HG03060 (cell line): Measurements from ENCODE around the gene LRRC57.
A peak's percentile ranks its signal among the peaks of the same experiment; 100 is the strongest.

Source experiments
- ATAC-seq: cut with Tn5 transposase; IDR thresholded peaks from one replicate; pipeline ENCODE4 v1.9.1; 2021; ENCODE audit warnings: low read depth, moderate number of reproducible peaks; ENCODE audit not compliant: unreplicated experiment

LRRC57 gene

DNA sequence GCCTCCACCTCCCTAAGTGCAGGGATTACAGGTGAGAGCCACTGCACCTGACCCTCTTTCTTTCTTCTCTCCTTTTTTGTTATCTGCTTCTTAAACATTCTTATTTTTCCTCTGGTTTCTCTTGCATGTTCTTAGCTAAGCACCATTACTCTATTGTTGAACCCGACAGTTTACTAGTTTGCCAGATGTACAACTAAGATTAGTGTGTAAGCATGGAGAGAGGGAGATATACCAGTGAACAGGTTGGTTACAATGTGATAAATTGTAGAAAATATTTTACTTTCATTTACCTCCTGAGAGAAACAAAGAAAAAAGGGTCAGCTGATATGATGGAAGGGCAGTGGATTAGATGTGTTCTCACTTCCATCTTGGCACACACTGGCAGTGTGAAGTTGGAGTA, 5.0 kb upstream of the LRRC57 start:
- no peak for ATAC-seq

DNA sequence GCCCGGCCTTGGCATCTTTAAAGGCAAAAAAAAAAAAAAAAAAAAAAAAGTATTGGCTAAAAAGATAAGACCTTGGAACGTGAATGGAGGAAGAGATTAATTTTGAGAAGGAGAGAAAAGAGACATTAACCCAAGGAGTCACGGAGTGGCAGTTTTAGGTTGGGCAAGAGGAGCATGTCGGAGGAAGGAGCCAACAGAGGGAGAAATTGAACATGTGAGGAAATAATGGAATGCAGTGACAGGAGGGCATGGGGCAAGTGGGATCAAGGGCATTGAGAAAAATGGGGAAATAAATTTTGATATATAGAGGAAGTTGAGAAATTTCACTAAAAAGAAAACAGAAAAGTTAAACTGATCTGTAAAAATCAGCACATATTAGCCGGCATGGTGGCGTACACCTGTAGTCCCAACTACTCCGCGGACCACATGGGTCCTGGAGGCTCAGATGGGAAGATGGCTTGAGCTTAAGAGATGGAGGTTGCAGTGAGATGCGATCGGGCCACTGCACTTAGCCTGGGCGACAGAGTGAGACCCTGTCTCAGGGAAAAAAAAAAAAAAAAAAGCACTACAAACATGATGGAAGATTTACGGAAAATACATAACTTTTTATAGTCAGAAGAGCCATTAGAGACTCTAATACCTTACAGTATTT, 1.3 kb upstream of the LRRC57 start:
- ATAC-seq = no peak

GRCh38 chr15:42549032-42549491, 469 bp upstream of the LRRC57 start:
- peak; percentile 8 for ATAC-seq

GRCh38 chr15:42547918-42548248, 710 bp downstream of the LRRC57 start:
- no peak for ATAC-seq

- ATAC-seq = no peak
Observed at GRCh38 chr15:42544853-42545629, 3.6 kb downstream of the LRRC57 start.

DNA sequence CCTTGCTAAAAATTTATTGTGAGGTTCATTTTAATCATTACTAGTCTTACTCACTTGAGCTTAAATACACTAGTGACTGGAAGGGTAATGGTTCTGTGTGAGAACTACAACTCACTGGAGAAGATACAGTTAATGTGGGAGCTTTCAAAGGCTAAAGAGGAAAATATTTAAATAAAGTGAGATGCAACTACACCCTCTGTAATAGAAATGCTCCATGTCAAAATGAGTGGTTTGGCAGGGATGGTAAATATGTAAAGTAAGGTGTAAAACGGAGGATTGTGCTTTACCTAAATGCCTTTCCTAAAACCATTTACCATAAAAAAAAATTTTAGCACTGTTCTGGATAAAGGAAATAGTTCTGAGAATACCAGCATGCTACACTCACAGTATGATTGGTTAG, 15.3 kb downstream of the LRRC57 start:
- ATAC-seq = no peak

- no peak for ATAC-seq
Observed at GRCh38 chr15:42528970-42529369, 19.6 kb downstream of the LRRC57 start.

- no peak for ATAC-seq
Observed at GRCh38 chr15:42523331-42523730, 25.3 kb downstream of the LRRC57 start.

DNA sequence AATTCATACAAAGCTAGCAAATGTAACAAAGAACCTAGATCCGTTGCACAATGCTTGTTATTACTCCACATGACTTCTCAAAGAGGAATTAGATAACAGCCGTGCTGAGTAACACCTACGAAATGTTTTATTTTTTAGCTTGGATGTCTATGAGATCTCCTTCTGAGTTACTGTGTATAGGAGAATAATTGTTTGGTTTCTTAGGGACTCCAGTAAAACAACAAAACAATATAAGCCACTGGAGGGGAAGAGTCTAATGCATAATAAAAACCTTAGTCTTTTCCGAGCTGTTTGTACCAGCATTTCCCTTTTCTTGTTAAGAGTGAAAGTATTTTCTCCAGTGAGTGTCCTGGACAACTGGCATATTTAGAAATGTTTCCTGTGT, 37.6 kb downstream of the LRRC57 start:
- ATAC-seq = no peak

- ATAC-seq = no peak
Observed at GRCh38 chr15:42510258-42511006, 38.2 kb downstream of the LRRC57 start.

DNA sequence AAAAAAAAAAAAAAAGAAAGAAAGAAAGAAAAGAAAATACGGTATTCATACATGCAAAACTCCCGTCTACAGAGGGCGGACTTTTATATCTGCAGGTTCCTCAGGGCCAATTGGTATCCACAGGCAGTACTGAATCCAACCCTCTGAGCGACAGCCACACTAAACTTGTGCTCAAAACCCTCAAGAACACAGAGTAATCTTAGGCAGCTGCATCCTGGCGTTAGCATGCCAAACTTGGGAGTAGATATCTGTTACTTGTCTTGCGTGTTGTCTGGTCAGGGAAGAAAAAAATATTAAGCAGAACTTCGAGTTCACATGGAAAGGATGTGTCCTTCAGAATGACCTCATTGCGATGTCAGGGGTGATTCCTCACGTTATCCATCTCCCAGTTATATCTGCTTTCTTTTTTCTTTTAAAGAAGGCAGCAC, 40.3 kb downstream of the LRRC57 start:
- no peak for ATAC-seq

- no peak for ATAC-seq
Observed at GRCh38 chr15:42507514-42507913, 41.1 kb downstream of the LRRC57 start.

GRCh38 chr15:42504631-42505030, 44.0 kb downstream of the LRRC57 start:
- ATAC-seq = peak; percentile 9

GRCh38 chr15:42503825-42504224, 44.8 kb downstream of the LRRC57 start:
- no peak for ATAC-seq

GRCh38 chr15:42502477-42502876, 46.1 kb downstream of the LRRC57 start:
- no peak for ATAC-seq

DNA sequence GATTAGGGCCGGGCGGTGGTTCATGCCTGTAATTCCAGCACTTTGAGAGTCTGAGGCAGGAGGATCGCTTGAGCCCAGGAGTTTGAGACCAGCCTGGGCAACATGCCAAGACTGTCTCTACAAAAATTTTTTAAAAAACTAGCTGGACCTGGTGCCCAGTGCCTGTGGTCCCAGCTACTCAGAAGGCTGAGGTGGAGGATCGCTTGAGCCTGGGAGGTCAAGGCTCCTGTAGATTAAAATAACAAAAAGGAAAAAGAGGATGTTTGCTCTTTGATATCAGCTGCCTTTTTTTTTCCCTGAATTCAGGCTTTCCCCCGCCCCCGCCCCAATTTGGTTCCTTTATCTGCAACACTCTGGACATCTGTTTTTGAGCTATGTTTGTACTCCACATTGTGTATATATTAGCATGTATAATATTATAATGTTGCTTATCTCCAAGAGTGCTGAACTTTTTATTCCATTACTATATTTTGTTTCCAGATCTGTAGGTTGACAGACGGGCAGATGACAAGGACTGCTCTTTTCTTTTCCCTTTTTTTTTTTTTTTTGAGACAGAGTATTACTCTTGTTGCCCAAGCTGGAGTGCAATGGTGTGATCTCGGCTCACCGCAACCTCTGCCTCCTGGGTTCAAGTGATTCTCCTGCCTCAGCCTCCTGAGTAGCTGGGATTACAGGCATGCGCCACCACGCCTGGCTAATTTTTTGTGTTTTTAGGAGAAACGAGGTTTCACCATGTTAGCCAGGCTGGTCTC, 48.6 kb downstream of the LRRC57 start:
- no peak for ATAC-seq

DNA sequence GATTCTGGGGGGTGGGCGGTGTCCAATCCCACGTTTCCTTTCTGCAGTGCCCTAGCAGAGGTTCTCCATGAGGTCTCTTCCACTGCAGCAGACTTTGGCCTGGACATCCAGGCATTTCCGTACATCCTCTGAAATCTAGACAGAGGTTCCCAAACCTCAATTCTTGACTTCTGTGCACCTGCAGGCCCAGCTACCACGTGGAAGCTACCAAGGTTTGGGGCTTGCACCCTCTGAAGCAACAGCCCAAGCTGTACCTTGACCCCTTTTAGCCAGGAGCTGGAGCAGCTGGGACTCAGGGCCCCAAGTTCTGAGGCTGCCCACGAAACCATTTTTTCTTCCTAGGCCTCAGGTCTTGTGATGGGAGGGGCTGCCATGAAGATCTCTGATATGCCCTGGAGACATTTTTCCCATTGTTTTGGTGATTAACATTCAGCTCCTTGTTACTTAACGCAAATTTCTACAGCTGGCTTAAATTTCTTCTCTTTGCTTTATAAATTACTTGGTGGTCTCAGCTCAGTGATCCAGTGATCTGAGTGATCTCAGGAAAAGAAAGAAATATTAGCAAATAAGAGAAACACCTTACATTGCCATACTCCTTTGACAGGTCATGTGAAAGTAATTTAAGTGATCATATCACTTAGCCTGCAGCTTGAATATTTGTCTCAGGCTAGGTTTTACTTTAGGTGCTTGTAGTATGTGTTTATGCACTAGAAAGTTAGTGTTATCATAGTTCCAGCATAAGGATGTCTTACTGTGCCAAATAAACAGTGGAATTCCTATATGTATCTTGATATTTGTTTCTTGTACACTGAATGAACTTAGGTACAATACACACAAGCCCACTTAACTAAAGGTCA, 50.2 kb downstream of the LRRC57 start:
- no peak for ATAC-seq

GRCh38 chr15:42495361-42496212, 53.0 kb downstream of the LRRC57 start, which contains the start of gene SNAP23:
SNAP23 (plus strand) TSS chr15:42495634; CDS start chr15:42511847, 16,213 bp downstream.
- ATAC-seq = peak; percentile 40

GRCh38 chr15:42494998-42495360, 53.6 kb downstream of the LRRC57 start:
- no peak for ATAC-seq
